GM21737 (cell line): ENCODE results near the gene FZD4.
"Not testable (repeated sequence)": the region's sequence is repeated elsewhere in the genome, so short reads cannot be mapped to it uniquely, and the experiment has no call there.

Experiments used
- ATAC-seq: cut with Tn5 transposase; IDR thresholded peaks from one replicate; pipeline ENCODE4 v1.9.1; 2021; ENCODE audit warnings: mild to moderate bottlenecking, moderate library complexity; ENCODE audit not compliant: unreplicated experiment

Gene FZD4

GRCh38 chr11:86955361-86956120 is at the start of gene FZD4:
Gene FZD4, minus strand, starts transcription at chr11:86955395. Its CDS starts 310 bp downstream, at chr11:86955085.
- peak; percentile 96 for ATAC-seq

DNA sequence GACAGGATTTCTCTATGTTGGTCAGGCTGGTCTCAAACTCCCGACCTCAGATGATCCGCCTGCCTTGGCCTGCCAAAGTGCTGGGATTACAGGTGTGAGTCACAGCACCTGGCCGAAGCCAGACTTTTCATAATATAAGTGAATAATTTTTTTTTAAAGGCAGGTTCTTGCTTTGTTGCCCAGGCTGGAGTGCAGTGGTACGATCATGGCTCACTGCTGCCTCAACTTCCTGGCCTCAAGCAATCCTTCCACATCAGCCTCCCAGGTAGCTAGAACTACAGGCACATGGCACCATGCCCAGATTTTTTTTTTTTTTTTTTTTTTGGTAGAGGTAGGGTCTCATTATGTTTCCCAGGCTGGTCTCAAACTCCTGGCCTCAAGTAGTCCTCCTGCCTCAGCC is 49.1 kb upstream of the FZD4 start:
- not testable (repeated sequence) for ATAC-seq

- no peak for ATAC-seq
Measured at GRCh38 chr11:87002918-87003317, 47.7 kb upstream of the FZD4 start.

GRCh38 chr11:86999859-87000753 is 44.9 kb upstream of the FZD4 start:
- no peak for ATAC-seq

GRCh38 chr11:86999388-86999787 is 44.2 kb upstream of the FZD4 start:
- no peak for ATAC-seq

- no peak for ATAC-seq
Measured at GRCh38 chr11:86996953-86997570, 41.9 kb upstream of the FZD4 start.

- no peak for ATAC-seq
Measured at GRCh38 chr11:86993031-86993430, 37.8 kb upstream of the FZD4 start.

- ATAC-seq = not testable (repeated sequence)
Measured at GRCh38 chr11:86992340-86992739, 37.1 kb upstream of the FZD4 start.

DNA sequence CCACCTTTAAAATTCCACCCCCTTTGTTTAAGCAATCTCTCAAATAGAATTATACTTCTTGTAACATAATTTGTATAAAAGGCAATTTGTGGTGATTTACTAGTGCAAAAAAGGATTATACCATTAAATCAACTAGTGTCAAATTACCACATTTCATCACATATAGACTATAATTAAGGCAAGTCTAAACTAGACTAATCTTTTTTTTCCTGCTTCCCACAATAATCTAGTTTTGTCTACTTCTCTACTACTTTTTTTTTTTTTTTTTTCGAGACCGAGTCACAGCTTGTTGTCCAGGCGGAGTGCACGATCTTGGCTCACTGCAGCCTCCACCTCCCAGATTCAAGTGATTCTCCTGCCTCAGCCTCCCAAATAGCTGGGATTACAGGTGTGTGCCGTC is 36.1 kb upstream of the FZD4 start:
- ATAC-seq = no peak

DNA sequence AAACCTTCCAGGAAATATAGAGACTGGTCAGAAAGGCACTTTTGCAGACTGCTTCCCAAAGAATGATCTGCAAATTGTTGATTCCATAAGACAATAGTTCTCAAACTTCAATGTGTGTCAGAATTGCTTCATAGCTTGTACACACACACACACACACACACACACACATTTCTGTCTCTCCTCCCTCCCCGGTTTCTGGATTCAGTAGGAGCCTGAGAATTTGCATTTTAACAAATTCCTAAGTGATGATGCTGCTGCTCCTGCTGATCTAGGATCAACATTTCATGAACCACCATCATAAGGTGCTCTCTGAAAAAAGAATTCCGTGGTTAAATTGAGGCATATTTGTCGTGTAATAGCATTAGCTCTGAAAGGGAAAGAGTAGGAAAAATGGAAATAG is 35.3 kb upstream of the FZD4 start:
- no peak for ATAC-seq

- no peak for ATAC-seq
Measured at GRCh38 chr11:86990031-86990430, 34.8 kb upstream of the FZD4 start.

DNA sequence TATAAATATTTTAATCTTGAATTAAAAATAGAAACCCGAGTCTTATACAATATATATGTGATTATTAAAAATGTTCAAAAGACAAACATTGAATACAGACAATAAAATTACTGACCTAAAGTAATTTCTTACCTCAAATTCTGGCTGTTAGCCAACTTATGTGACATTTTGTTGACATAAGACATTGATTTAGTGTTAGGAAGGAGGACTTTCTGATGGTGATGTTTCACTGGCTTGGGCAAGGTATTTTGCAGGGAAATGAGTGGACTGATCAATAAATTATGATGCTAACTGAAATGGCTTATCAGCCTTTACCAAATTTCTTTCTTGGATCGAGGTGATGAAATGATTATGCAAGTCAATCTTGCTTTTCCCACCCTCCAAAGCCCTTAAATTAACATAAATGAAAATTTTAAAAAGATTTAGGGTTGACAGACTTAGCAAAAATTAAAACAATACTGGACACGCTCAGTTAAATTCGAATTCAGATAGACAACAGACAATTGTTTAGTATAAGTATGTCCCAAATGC is 33.2 kb upstream of the FZD4 start:
- ATAC-seq = no peak

DNA sequence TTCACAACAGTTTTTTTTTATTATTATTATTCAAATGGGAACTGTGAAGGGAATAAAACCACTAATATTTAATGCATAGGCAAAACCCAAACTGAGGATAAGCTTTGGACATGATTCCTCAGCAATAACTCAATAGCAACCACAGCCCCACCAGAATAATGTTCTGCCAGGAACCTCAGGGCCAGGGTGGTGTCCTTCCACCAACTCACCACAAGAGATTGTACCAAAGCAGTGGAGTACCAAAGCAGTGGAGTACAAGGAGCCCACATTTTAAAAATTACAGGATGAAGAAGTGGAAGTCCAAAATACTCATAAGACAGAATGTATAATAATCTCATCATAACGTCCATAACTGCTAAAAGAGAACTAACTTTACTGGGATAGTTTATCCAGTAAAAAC is 32.5 kb upstream of the FZD4 start:
- no peak for ATAC-seq

DNA sequence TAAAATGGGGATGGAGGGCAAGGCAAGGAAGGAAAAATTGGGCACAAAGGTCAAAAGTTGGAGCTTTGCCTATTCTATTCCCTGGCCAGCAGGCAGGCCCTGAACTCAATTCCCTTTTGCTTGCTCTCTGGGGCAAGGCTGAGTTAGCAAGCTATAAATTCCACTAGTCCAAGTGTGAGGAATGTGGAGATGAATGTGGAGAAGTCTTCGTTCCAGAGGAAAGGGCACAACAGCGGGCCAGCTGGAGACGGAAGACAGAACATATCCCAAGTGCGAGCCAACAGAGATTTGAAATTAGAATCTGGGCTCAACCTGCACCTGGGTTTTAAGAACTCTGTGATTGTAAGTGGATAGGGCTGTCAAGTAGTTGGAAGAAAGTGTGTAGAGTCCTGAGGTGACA is 29.5 kb upstream of the FZD4 start:
- no peak for ATAC-seq

DNA sequence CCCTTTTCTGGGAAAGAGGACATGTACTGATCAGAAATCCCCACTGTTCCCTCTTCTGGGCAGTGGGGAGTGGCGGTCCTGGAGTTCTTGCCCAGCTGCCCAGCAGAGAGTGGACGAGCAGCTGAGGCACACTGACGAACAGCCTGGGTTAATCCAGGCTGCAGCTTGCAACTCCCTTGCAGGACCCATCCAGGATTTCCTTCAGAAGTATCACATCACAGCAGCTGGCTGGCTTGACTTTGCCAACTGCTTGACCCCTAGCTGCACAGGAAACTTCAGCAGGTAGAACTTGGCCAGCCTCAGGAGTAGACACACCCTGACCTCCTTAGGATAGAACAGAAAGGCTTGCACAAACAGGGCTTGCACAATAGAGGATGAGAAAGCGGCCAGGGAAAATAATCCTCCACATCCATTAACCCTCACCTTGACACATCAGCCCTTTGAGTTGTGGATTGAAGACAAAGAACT is 27.9 kb upstream of the FZD4 start:
- ATAC-seq = no peak

DNA sequence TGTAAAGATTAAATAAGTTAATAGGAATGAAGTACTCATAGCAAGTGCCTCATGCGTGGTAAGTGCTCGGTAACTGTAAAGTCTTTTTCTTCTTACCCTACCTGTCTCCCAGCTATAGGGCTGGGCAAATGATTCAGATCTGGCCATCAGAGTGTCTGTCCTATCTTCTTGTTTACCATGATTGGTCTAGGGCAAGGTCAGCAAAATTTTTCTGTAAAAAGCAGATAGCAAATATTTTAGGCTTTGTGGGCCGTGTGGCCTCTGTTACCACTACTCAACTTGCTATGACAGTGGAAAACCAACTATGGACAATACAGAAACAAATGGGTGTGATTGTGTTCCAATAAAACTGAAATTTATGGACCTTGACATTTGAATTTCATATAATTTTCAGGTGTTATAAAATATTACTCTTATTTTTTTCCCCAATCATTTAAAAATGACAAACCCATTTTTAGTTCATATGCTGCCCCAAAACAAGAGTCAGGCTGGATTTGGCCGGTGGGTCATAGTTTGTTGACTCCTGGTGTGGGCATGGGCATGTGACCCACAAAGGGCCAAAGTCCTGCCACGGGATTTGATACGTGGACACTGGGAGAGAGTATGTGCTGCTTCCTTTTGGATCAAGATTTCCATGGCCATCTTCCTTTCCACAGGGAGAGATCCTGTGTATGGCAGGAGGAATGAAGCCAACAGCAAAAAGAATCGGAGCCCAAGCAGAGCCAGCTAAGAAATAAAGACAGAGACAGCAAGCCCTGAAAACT is 26.8 kb upstream of the FZD4 start:
- no peak for ATAC-seq

DNA sequence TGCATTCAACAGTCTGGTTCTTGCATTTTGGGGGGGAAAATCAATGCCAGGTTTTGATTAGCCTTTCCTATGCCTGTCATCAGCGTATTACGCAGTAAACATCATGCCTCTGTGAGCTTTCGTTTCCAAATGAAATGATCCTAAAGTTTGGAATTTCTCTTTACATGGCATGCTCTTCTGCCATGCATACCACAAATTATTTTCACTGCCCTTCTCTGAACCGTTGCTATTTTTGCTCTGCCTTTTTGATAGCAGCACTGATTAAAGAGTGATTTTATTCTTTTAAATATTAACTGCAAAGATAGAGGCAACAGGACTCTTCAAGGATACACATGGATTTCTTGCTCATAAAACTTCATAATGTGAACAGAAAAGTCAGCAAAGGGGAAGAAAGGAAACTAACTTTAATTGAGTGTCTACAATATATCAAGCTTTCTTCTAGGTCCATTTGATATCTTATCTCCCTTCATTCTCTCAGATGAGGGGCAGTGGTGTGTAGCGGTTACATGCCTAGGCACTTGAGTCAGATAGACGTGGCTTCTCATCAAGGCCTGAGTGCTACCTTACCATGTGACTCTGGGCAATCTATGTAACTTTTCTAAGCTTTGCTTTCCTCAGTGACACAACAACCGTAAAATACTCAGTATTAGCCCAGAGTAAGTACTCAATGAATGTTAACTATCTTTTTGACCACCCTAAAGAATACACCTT is 25.0 kb upstream of the FZD4 start:
- ATAC-seq = no peak

- no peak for ATAC-seq
Measured at GRCh38 chr11:86978756-86979608, 23.8 kb upstream of the FZD4 start.

- no peak for ATAC-seq
Measured at GRCh38 chr11:86978247-86978646, 23.1 kb upstream of the FZD4 start.
